HEK293 (cell line): ENCODE measurements around the gene ABLIM2.

Experiments
- CTCF ChIP-seq: fragments of 450-650 bp; formaldehyde crosslinking; IDR thresholded peaks from 2 replicates; pipeline ENCODE4 v1.5.1; 2016; ENCODE audit warnings: missing biosample characterization, missing genetic modification characterization
- REST ChIP-seq: fragments of 450-650 bp; formaldehyde crosslinking; IDR thresholded peaks from 2 replicates; pipeline ENCODE4 v1.5.1; 2016; ENCODE audit warnings: missing biosample characterization, missing genetic modification characterization
- YY1 ChIP-seq: fragments of 450-650 bp; formaldehyde crosslinking; IDR thresholded peaks from 2 replicates; pipeline ENCODE4 v1.5.1; 2018; ENCODE audit warnings: missing biosample characterization, missing genetic modification characterization
- ZEB2 ChIP-seq: fragments of 450-650 bp; formaldehyde crosslinking; IDR thresholded peaks from 2 replicates; pipeline ENCODE4 v1.5.1; 2016; ENCODE audit warnings: missing biosample characterization, missing genetic modification characterization
- ZNF768 ChIP-seq: fragments of 450-650 bp; formaldehyde crosslinking; IDR thresholded peaks from 2 replicates; pipeline ENCODE4 v1.5.1; 2018; ENCODE audit warnings: missing biosample characterization, mild to moderate bottlenecking, missing genetic modification characterization

- TF ChIP-seq ZNF768 (tag by site-specific recombination): no peak
- no peak for TF ChIP-seq CTCF (tag by site-specific recombination)
- TF ChIP-seq ZEB2 (tag by site-specific recombination): no peak
- no peak for TF ChIP-seq YY1 (tag by site-specific recombination)
- TF ChIP-seq REST: no peak
Measured at GRCh38 chr4:8038719-8039251, 119.8 kb downstream of the ABLIM2 start.
